ENCODE results near the gene DHCR7. TPM values are rescaled to one million over a fixed set of nuclear protein-coding genes. Genes with fewer than 3 reads are reported as not detected.

DHCR7 gene
- total and polyA plus RNA-seq, 2 experiments from 2014 or later, result 50.0 to 158 TPM

- peaks cover 2% of the 10 kb centered on the region for H3K36me3 ChIP-seq
- no peak for TF ChIP-seq CTCF (IDR thresholded peaks at IDR 0.05; ENCODE audit: low read depth, low read length)
Observed at GRCh38 chr11:71465054-71465453, 16.9 kb upstream of the DHCR7 start.

GRCh38 chr11:71463331-71464211 lies 15.4 kb upstream of the DHCR7 start:
- Histone ChIP-seq H3K4me1 (ENCODE audit: low read depth) (no peaks in the 10 kb centered on the region), H3K36me3 (peaks cover 5% of the 10 kb centered on the region), H3K9me3 (ENCODE audit: low read depth) (no peaks in the 10 kb centered on the region), H3K4me3 (no peak overlapping the region), H3K27ac (no peak overlapping the region), H3K27me3 (no peaks in the 10 kb centered on the region)
- no peak for DNase-seq (ENCODE audit: low read depth in 1 of 2, low spot score in 1 of 2)
- no peak for TF ChIP-seq CTCF (IDR thresholded peaks at IDR 0.05; ENCODE audit: low read depth, low read length)

More at GRCh38 chr11:71465054-71465453, 16.9 kb upstream of the DHCR7 start:
- no peak for DNase-seq (ENCODE audit: low read depth in 1 of 2, low spot score in 1 of 2)
- H3K4me1 ChIP-seq (ENCODE audit: low read depth), result no peaks in the 10 kb centered on the region
- no peaks in the 10 kb centered on the region for H3K9me3 ChIP-seq (ENCODE audit: low read depth)
- no peak overlapping the region for H3K27ac ChIP-seq
- no peak overlapping the region for H3K4me3 ChIP-seq
- no peaks in the 10 kb centered on the region for H3K27me3 ChIP-seq

GRCh38 chr11:71462726-71463125 lies 14.5 kb upstream of the DHCR7 start:
- Histone ChIP-seq H3K27ac (no peak overlapping the region), H3K4me3 (no peak overlapping the region), H3K36me3 (peaks cover 6% of the 10 kb centered on the region), H3K27me3 (no peaks in the 10 kb centered on the region), H3K9me3 (ENCODE audit: low read depth) (no peaks in the 10 kb centered on the region), H3K4me1 (ENCODE audit: low read depth) (no peaks in the 10 kb centered on the region)
- TF ChIP-seq CTCF (IDR thresholded peaks at IDR 0.05; ENCODE audit: low read depth, low read length), result no peak
- no peak for DNase-seq (ENCODE audit: low read depth in 1 of 2, low spot score in 1 of 2)

- no peaks in the 10 kb centered on the region for H3K9me3 ChIP-seq (ENCODE audit: low read depth)
- no peaks in the 10 kb centered on the region for H3K4me1 ChIP-seq (ENCODE audit: low read depth)
- H3K4me3 ChIP-seq, result no peak overlapping the region
- no peaks in the 10 kb centered on the region for H3K27me3 ChIP-seq
- H3K36me3 ChIP-seq, result peaks cover 7% of the 10 kb centered on the region
- H3K27ac ChIP-seq, result no peak overlapping the region
- no peak for TF ChIP-seq CTCF (IDR thresholded peaks at IDR 0.05; ENCODE audit: low read depth, low read length)
- no peak for DNase-seq (ENCODE audit: low read depth in 1 of 2, low spot score in 1 of 2)
Observed at GRCh38 chr11:71461696-71462095, 13.5 kb upstream of the DHCR7 start.

GRCh38 chr11:71459767-71460320 lies 11.7 kb upstream of the DHCR7 start:
- Histone ChIP-seq H3K27me3 (no peaks in the 10 kb centered on the region), H3K9me3 (ENCODE audit: low read depth) (no peaks in the 10 kb centered on the region), H3K36me3 (peaks cover 16% of the 10 kb centered on the region), H3K4me3 (no peak overlapping the region), H3K4me1 (ENCODE audit: low read depth) (no peaks in the 10 kb centered on the region), H3K27ac (no peak overlapping the region)
- DNase-seq (ENCODE audit: low read depth in 1 of 2, low spot score in 1 of 2), result no peak
- TF ChIP-seq CTCF (IDR thresholded peaks at IDR 0.05; ENCODE audit: low read depth, low read length), result no peak
